ENCODE measurements around the gene PLEKHM2.
A peak's percentile ranks its signal among the peaks of the same experiment; 100 is the strongest.

Gene PLEKHM2

DNA sequence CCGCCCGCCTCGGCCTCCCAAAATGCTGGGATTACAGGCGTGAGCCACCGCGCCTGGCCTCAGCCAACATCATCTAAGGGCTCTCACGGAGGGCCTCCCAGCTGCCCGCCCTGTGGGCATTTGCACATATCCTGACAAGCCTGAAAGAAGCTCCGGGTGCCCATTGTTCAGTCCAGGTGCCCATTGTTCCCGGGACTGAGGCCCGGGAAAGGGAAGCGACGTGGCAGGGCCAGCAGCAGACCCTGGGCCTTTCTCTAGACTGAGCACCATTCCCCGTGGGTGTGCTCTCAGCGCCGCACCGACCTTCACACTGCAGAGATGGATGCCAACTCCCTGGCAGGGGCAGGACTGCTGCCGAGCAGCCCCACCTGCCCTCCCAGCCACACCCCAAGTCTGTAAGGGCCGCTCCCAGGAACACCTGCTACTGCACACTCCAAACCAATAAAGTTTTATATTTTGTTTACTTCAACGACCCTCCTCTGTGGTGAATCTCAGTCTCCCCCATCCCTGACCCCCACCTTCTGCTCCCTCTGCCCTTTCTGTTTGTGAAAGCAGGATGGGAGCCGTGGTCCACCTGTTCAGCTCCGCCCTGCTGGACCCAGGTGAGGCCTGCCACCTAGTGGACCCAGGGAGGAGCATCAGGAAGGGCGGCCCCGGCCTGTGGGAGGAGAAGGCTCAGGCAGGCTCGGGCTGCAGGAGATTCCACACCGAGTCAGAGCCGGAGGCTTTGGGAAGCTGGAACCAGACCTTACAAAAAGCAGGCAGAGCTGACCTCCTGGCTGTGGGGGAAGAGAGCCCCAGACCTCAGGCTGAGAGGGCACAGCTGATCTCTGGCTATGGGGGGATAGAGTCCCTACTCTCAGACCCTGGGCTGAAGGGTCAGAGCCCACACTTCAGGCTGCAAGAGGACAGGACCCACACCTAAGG, 57.1 kb downstream of the PLEKHM2 start:
- H3K27ac ChIP-seq = no peak overlapping the region
- TF ChIP-seq, protein P1, sequence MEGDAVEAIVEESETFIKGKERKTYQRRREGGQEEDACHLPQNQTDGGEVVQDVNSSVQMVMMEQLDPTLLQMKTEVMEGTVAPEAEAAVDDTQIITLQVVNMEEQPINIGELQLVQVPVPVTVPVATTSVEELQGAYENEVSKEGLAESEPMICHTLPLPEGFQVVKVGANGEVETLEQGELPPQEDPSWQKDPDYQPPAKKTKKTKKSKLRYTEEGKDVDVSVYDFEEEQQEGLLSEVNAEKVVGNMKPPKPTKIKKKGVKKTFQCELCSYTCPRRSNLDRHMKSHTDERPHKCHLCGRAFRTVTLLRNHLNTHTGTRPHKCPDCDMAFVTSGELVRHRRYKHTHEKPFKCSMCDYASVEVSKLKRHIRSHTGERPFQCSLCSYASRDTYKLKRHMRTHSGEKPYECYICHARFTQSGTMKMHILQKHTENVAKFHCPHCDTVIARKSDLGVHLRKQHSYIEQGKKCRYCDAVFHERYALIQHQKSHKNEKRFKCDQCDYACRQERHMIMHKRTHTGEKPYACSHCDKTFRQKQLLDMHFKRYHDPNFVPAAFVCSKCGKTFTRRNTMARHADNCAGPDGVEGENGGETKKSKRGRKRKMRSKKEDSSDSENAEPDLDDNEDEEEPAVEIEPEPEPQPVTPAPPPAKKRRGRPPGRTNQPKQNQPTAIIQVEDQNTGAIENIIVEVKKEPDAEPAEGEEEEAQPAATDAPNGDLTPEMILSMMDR (IDR thresholded peaks at IDR 0.05) = peak; percentile 96
- TF ChIP-seq ZFX (IDR thresholded peaks at IDR 0.05; ENCODE audit: borderline replicate concordance) = no peak

DNA sequence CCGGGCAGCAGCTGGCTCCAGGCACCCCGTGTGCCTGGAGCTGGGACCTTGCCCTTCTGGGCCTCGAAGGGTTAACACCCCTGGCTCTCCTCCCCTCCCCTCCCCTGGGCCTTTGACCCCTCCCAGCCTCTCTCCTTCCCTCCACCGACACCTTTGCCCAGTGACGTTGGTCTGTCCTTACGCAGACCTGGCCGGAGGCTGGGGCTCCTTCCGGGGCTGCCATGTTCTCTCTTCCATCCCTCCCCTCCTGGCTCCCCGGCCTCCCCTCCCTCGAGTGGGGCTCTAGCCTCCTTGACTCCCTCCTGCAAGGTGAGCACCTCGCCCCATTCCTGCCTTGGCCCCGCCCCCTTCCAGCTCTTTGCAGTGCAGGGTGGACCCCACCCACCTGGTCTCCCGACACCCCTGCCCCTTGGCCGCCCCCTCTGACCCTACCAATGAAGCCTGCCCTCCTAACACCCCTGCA, 58.2 kb downstream of the PLEKHM2 start, which contains the start of gene TMEM82:
TMEM82 (plus strand) TSS at position 161 of the 463 bp plus-strand sequence; CDS start at position 222, 61 bp downstream.
- TF ChIP-seq, protein P1 (IDR thresholded peaks at IDR 0.05) = no peak
- TF ChIP-seq ZFX (IDR thresholded peaks at IDR 0.05; ENCODE audit: borderline replicate concordance) = no peak
- H3K27ac ChIP-seq = no peak within 1 kb of the TSS

DNA sequence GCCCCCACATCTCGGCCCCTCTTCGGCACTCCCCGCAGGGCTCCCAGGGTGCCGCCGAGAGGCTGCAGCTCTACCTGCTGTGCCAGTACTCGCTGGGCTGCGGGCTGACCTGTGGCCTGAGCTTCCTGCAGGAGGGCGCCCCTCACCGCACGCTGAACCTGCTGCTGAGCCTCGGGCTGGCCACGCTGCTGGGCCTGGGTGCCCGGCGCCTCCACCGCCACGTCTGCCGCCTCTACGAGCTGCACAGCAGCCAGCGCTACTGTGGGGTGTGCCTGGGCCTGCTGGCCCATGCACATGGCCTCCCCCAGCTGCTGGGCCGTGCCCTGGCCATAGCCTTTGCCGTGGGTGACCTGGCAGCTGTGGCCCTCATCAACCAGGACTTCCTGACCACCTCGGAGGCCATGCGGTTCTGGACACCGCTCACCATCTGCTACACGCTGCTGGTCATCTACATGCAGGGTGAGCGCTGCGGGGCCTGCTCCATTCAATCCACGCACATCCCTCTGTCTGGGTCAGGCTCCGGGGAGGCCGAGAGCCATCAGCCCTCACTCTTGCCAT, 60.1 kb downstream of the PLEKHM2 start:
- TF ChIP-seq, protein P1 (IDR thresholded peaks at IDR 0.05) = no peak
- TF ChIP-seq ZFX (IDR thresholded peaks at IDR 0.05; ENCODE audit: borderline replicate concordance) = no peak
- no peak overlapping the region for H3K27ac ChIP-seq

DNA sequence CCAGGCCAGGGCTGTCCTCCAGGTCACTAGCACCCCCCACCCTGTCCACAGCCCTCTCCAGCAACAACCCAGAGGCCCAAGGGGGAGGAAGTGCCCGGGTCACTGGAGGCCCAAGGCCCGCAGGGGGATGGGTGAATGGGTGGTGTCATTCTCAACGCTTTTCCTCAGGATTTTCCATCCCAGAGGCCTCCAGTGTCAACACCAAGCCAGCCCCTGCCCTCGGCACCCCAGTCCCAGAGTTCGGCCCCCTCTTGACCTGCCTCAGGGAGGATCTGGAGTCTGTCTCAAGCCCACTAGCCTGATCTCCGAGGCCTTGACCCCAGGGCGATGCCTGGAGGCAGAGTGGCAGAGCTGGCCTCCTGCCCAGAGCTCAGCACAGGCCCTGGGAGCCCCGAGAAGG, 63.3 kb downstream of the PLEKHM2 start:
- no peak overlapping the region for H3K27ac ChIP-seq
- TF ChIP-seq, protein P1 (IDR thresholded peaks at IDR 0.05) = no peak
- TF ChIP-seq ZFX (IDR thresholded peaks at IDR 0.05; ENCODE audit: borderline replicate concordance) = no peak

DNA sequence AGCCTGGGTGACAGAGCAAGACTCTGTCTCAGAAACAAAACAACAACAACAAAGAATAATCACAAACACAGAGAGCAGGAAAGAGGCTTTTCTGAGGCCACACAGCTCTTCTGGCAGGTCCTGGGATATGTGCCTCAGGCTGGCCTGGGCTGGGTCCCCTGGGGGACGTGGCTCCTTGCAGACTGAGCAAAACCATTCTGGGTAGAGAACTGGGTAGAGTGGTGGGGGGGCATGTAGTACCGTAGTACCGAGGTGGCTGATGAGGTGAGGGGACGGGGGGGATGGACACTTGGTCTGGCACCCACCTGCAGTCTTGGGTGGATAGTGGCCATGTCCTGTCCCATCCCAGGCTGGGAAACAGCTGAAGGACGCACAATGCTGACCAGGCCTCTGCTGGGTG, 64.1 kb downstream of the PLEKHM2 start:
- no peak overlapping the region for H3K27ac ChIP-seq
- no peak for TF ChIP-seq ZFX (IDR thresholded peaks at IDR 0.05; ENCODE audit: borderline replicate concordance)
- TF ChIP-seq, protein P1 (IDR thresholded peaks at IDR 0.05) = no peak

DNA sequence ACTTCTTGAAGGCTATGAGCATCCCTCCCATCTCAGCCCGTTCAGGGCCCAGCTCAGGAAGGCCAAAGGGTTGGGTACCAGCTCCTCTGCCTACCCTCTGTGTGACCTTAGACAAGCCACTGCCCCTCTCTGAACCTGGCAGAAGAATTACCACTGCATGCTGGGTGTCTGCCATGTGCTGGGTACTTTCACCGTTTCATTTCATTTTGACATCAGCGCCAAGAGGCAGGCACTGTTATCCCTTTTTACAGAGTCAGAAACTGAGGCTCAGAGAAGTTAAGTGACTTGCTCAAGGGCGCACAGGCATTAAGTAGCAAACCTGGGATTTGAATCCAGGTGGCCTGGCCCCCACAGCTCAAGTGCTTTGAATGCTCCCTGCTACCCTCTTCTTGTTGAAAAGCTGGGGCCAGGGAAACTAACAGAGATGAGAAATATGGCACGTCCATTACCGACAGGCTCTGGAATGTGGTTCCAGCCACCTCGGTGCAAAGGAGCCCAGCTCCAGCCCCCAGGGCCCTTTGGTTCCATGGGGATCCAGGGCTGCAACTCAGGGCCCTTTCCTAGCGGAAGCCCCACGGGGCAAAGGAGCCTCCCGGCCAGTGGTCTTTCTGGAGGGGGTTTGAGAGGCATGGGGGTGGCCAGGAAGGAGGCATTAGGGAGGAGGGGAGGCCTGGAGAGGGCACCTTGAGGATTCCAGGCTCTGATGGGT, 64.7 kb downstream of the PLEKHM2 start:
- TF ChIP-seq ZFX (IDR thresholded peaks at IDR 0.05; ENCODE audit: borderline replicate concordance) = no peak
- TF ChIP-seq, protein P1 (IDR thresholded peaks at IDR 0.05) = no peak
- H3K27ac ChIP-seq = no peak overlapping the region
